ENCODE results near the gene REL.

The REL gene

DNA sequence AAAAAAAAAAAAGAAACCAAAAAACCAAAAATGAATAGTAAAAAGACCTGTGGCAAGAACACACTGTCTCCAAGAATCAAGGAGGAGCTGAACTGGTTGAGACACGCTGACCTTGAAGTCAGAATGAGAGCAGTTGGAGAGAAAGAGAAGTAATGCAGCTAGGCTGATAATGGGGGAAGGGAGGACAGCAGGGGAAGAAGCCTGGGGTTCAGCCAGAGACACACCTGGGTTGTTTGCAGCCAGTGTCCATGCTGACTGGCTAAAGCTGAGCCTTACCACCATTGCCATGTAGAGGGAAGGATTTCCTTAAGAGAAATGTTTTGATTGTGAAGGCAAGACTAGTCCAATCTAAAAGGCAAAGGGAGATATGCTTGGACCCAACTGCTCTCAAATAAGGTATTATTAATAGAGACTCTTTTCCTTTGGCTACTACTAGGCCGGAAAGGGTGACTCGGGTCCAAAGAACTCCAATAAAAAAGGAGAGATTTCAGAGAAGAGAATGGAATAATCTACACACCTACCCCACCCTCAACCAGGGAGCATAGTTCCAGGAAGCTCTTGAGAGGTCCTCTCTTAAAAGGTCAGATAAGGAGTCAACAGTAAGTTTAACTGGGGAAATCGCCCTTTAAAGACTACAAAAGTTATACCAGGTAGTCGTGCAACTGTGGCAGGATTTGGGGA, 25.2 kb upstream of the REL start:
- TF ChIP-seq POLR2AphosphoS5 (IDR thresholded peaks at IDR 0.05; ENCODE audit: low read depth, low read length) (no peak), SIN3A (IDR thresholded peaks at IDR 0.05; ENCODE audit: borderline replicate concordance, insufficient read depth, low read length) (no peak), TAF1 (IDR thresholded peaks at IDR 0.05; ENCODE audit: borderline replicate concordance, insufficient read depth, low read length) (no peak), FOXP2 (optimal IDR thresholded peaks at IDR 0.05; ENCODE audit: borderline replicate concordance, extremely low read depth, extremely low read length, insufficient read depth) (no peak)
- TF ChIP-seq, protein P1, sequence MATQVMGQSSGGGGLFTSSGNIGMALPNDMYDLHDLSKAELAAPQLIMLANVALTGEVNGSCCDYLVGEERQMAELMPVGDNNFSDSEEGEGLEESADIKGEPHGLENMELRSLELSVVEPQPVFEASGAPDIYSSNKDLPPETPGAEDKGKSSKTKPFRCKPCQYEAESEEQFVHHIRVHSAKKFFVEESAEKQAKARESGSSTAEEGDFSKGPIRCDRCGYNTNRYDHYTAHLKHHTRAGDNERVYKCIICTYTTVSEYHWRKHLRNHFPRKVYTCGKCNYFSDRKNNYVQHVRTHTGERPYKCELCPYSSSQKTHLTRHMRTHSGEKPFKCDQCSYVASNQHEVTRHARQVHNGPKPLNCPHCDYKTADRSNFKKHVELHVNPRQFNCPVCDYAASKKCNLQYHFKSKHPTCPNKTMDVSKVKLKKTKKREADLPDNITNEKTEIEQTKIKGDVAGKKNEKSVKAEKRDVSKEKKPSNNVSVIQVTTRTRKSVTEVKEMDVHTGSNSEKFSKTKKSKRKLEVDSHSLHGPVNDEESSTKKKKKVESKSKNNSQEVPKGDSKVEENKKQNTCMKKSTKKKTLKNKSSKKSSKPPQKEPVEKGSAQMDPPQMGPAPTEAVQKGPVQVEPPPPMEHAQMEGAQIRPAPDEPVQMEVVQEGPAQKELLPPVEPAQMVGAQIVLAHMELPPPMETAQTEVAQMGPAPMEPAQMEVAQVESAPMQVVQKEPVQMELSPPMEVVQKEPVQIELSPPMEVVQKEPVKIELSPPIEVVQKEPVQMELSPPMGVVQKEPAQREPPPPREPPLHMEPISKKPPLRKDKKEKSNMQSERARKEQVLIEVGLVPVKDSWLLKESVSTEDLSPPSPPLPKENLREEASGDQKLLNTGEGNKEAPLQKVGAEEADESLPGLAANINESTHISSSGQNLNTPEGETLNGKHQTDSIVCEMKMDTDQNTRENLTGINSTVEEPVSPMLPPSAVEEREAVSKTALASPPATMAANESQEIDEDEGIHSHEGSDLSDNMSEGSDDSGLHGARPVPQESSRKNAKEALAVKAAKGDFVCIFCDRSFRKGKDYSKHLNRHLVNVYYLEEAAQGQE (IDR thresholded peaks at IDR 0.05; ENCODE audit: insufficient read depth in 1 of 2, low read depth in 2 of 2, low read length in 2 of 2), result no peak

DNA sequence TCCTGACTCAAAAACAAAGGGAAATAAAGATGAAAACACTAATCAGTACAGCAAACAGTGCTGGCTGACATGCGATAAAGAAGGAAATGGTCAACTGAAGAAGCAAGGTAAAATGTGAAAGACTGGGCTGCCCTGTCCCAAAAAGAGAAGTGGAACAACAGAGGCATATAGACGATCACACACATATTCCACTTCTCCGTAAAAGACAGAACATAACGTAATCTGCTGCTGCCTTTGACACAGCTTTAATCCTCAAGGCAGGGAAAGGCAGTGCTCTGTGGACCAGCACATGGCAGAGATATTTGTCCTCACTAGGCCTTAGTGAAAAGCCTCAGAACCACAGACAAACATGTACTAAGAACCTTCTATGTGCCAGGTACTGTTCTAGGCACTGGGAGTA, 24.3 kb upstream of the REL start:
- TF ChIP-seq, protein P1 (IDR thresholded peaks at IDR 0.05; ENCODE audit: insufficient read depth in 1 of 2, low read depth in 2 of 2, low read length in 2 of 2), result no peak
- no peak for TF ChIP-seq POLR2AphosphoS5 (IDR thresholded peaks at IDR 0.05; ENCODE audit: low read depth, low read length)
- no peak for TF ChIP-seq SIN3A (IDR thresholded peaks at IDR 0.05; ENCODE audit: borderline replicate concordance, insufficient read depth, low read length)
- TF ChIP-seq FOXP2 (optimal IDR thresholded peaks at IDR 0.05; ENCODE audit: borderline replicate concordance, extremely low read depth, extremely low read length, insufficient read depth), result no peak
- no peak for TF ChIP-seq TAF1 (IDR thresholded peaks at IDR 0.05; ENCODE audit: borderline replicate concordance, insufficient read depth, low read length)

DNA sequence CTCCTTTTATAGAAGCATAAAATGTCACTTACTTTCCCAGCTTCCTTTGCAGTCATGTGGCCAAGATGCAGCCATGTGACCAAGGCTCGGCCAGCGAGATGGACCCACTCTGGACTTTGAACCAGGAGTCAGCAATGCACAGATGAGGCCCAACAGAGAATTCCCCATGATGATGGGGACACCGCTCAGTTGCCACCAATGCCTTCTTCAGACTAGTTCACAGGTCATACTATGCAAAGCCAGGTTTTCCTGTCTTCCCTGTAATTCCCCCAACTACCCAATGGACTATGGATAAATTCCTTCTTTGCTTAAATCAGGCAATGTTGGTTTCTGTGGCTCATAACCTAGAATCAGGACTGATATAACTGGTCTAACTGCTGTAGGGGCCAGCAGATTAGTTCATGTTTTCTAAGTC, 22.5 kb upstream of the REL start:
- no peak for TF ChIP-seq TAF1 (IDR thresholded peaks at IDR 0.05; ENCODE audit: borderline replicate concordance, insufficient read depth, low read length)

DNA sequence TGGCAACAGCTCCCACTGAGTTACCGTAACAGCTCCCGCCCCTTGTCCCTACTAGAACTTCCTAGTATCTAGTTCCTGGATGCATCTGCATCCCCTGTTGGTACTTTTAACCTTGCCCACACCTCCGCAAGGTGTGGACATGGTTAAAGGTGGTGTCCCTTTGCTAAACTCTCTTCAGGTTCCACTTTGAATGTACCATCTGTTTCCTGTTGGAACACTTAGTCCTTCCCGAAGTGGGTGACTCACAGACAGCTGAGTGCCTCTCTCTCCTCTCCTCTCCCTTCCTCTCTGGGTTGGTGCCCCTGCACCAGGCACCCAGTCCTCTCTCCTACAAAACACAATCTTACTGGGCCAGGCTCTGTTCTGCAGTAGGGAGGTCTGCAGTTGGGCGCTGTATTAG, 19.6 kb upstream of the REL start:
- TF ChIP-seq, protein P1 (IDR thresholded peaks at IDR 0.05; ENCODE audit: insufficient read depth in 1 of 2, low read depth in 2 of 2, low read length in 2 of 2), result no peak
- no peak for TF ChIP-seq TAF1 (IDR thresholded peaks at IDR 0.05; ENCODE audit: borderline replicate concordance, insufficient read depth, low read length)
- no peak for TF ChIP-seq FOXP2 (optimal IDR thresholded peaks at IDR 0.05; ENCODE audit: borderline replicate concordance, extremely low read depth, extremely low read length, insufficient read depth)
- no peak for TF ChIP-seq SIN3A (IDR thresholded peaks at IDR 0.05; ENCODE audit: borderline replicate concordance, insufficient read depth, low read length)
- no peak for TF ChIP-seq POLR2AphosphoS5 (IDR thresholded peaks at IDR 0.05; ENCODE audit: low read depth, low read length)

DNA sequence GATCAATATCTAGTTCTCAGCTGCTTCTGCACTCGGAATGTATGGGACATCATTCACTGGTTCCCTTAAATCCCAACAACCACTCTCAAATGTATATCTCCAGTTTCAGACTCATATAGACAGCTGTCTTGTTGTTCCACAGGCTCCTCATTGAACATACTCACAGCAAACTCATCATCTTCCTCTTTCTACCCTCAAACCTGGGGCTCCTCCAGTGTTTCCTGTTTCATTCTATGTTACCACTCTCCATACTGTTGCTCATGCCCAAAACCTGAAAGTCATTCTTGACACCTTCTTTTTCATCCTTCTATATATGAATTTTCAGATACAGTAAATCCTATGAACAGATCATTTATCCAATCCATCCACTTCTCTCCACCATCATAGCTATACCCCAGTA, 18.7 kb upstream of the REL start:
- TF ChIP-seq POLR2AphosphoS5 (IDR thresholded peaks at IDR 0.05; ENCODE audit: low read depth, low read length) (no peak), FOXP2 (optimal IDR thresholded peaks at IDR 0.05; ENCODE audit: borderline replicate concordance, extremely low read depth, extremely low read length, insufficient read depth) (no peak), TAF1 (IDR thresholded peaks at IDR 0.05; ENCODE audit: borderline replicate concordance, insufficient read depth, low read length) (no peak), SIN3A (IDR thresholded peaks at IDR 0.05; ENCODE audit: borderline replicate concordance, insufficient read depth, low read length) (no peak)
- TF ChIP-seq, protein P1 (IDR thresholded peaks at IDR 0.05; ENCODE audit: insufficient read depth in 1 of 2, low read depth in 2 of 2, low read length in 2 of 2), result no peak
